Endothelial cell of umbilical vein (primary cell): ENCODE data around the gene WNT8B. TPM values are rescaled to one million over a fixed set of nuclear protein-coding genes. Genes with fewer than 3 reads are reported as not detected.

Source experiments
- BruUV-seq: library from RNA; stranded (reverse); fragments of 400-500 nt; replicated peaks from 2 replicates; lab custom pipeline; 2021; lab: Mats Ljungman, UMichigan
- CTCF ChIA-PET: fragments of 300-600, 350-600 bp; sonication (Branson Sonifier 250); formaldehyde crosslinking; loops from one replicate; lab custom pipeline; 2021; ENCODE audit warnings: antibody characterized with exemption, inconsistent platforms; lab: Charles Lee
- POLR2A ChIA-PET: fragments of 300-600, 350-600 bp; sonication (Branson Sonifier 250); formaldehyde crosslinking; loops from one replicate; lab custom pipeline; 2021; ENCODE audit warnings: antibody characterized with exemption, inconsistent platforms; lab: Charles Lee
- DNase-seq: peaks from one replicate; pipeline ENCODE4 v3.0.0-alpha.2; 2011; ENCODE audit warnings: low read depth, low spot score
- FAIRE-seq: peaks from 2 replicates; lab custom pipeline; 2011; peaks lifted over from hg19 to GRCh38; lab: Jason Lieb, UNC
- H2AFZ ChIP-seq: 2 replicates; pipeline ENCODE4 v1.6.0; 2012; ENCODE audit warnings: low read depth, low read length, control low read depth, inconsistent platforms
- H3K27ac ChIP-seq: 2 replicates; pipeline ENCODE4 v1.5.1; 2011; ENCODE audit warnings: low read depth, mild to moderate bottlenecking, control low read depth, low read length, moderate library complexity; ENCODE audit not compliant: insufficient read depth
- H3K27me3 ChIP-seq, 2 experiments: 2 replicates each; pipeline versions ENCODE4 v1.6.0 to v1.6.1; 2011; ENCODE audit warnings: low read length in 2 of 2, mixed read lengths in 1 of 2; ENCODE audit not compliant: control insufficient read depth in 2 of 2, insufficient read depth in 2 of 2
- H3K36me3 ChIP-seq, 2 experiments: 2 replicates in 1 of 2; 3 replicates in 1 of 2; pipeline ENCODE4 v1.5.1; 2011; ENCODE audit warnings: low read length in 2 of 2, mild to moderate bottlenecking in 1 of 2, moderate library complexity in 1 of 2; ENCODE audit not compliant: control insufficient read depth in 2 of 2, insufficient read depth in 2 of 2; ENCODE audit errors: extremely low read depth in 1 of 2
- H3K4me1 ChIP-seq: 3 replicates; pipeline ENCODE4 v1.5.1; 2011; ENCODE audit warnings: mild to moderate bottlenecking, low read length; ENCODE audit not compliant: control insufficient read depth, insufficient read depth; ENCODE audit errors: extremely low read depth
- H3K4me2 ChIP-seq: 2 replicates; pipeline ENCODE4 v1.6.1; 2011; ENCODE audit warnings: low read length, control low read depth, mixed read lengths; ENCODE audit not compliant: insufficient read depth
- H3K4me3 ChIP-seq, 3 experiments: fragments of 200-600 bp in 1 of 3; sonication (generic), shearing (Covaris generic) in 1 of 3; replicated peaks in 1 of 3; 2 replicates each; pipeline ENCODE4 v1.5.1; 2011 to 2016; ENCODE audit warnings: control low read depth in 3 of 3, low read length in 3 of 3, mild to moderate bottlenecking in 2 of 3, inconsistent platforms in 1 of 3, low read depth in 1 of 3, moderate library complexity in 1 of 3; ENCODE audit not compliant: insufficient read depth in 1 of 3
- H3K79me2 ChIP-seq: 2 replicates; pipeline ENCODE4 v1.6.0; 2012; ENCODE audit warnings: low read length, inconsistent platforms; ENCODE audit not compliant: control insufficient read depth, insufficient read depth
- H3K9ac ChIP-seq: replicated peaks from 2 replicates; pipeline ENCODE3; 2011; ENCODE audit warnings: low read length, control low read depth; ENCODE audit not compliant: insufficient read depth; ENCODE audit errors: extremely low read depth
- H3K9me1 ChIP-seq: replicated peaks from 3 replicates; pipeline ENCODE4 v1.6.0; 2011; ENCODE audit warnings: mild to moderate bottlenecking, low read length; ENCODE audit not compliant: control insufficient read depth, insufficient read depth; ENCODE audit errors: extremely low read depth
- H3K9me3 ChIP-seq: replicated peaks from 2 replicates; pipeline ENCODE4 v1.5.1; 2012; ENCODE audit warnings: low read length, inconsistent platforms; ENCODE audit not compliant: control insufficient read depth, insufficient read depth
- H4K20me1 ChIP-seq: replicated peaks from 2 replicates; pipeline ENCODE3; 2011; ENCODE audit warnings: mild to moderate bottlenecking, low read length; ENCODE audit not compliant: control insufficient read depth, insufficient read depth; ENCODE audit errors: extremely low read depth
- CTCF ChIP-seq, 2 donors: IDR thresholded peaks; 1 replicate in 1 of 2; 2 replicates in 1 of 2; pipeline ENCODE4 v1.5.1; 2011; ENCODE audit warnings: low read length in 2 of 2, mild to moderate bottlenecking in 2 of 2, moderate library complexity in 2 of 2, control low read depth in 1 of 2, inconsistent platforms in 1 of 2, low read depth in 1 of 2; ENCODE audit not compliant: insufficient read depth in 1 of 2; ENCODE audit errors: extremely low read depth in 1 of 2
- GATA2 ChIP-seq: IDR thresholded peaks from 2 replicates; pipeline ENCODE4 v1.7.0; 2011; ENCODE audit warnings: low read depth, mild to moderate bottlenecking, moderate library complexity, mixed read lengths, low read length; ENCODE audit not compliant: insufficient read length, insufficient read depth
- JUN ChIP-seq: IDR thresholded peaks from 2 replicates; pipeline ENCODE4 v1.6.1; 2011; ENCODE audit warnings: borderline replicate concordance, low read depth; ENCODE audit not compliant: insufficient read length, insufficient read depth
- MYC ChIP-seq: IDR thresholded peaks from one replicate; pipeline ENCODE4 v1.6.1; 2011; ENCODE audit warnings: mild to moderate bottlenecking, low read depth, low read length
- POLR2A ChIP-seq: IDR thresholded peaks from 2 replicates; pipeline ENCODE4 v1.6.1; 2012; ENCODE audit warnings: low read depth, mild to moderate bottlenecking, control low read depth, low read length
- POLR2AphosphoS5 ChIP-seq: IDR thresholded peaks from 2 replicates; pipeline ENCODE4 v1.6.1; 2012; ENCODE audit warnings: low read depth, mild to moderate bottlenecking, control low read depth, low read length, moderate library complexity; ENCODE audit not compliant: insufficient read depth
- dilution Hi-C: fragments of 300-500 bp; cut with MboI; formaldehyde crosslinking; loops from one replicate; pipeline ENCODE4 v1.15.0; 2019; ENCODE audit warnings: low sequenced_read_pairs; ENCODE audit not compliant: extremely low pct_ligation_motif_present
- intact Hi-C: fragments of 100-400 bp; cut with micrococcal nuclease; formaldehyde crosslinking; loops from one replicate; pipeline ENCODE4 v1.10.0; 2022
- polyA plus RNA-seq, 4 experiments: library from polyadenylated mRNA; depleted of rRNA in 3 of 4; stranded (reverse) in 3 of 4; unstranded in 1 of 4; fragments of >200 nt; gene quantifications; 2 replicates each; pipeline versions ENCODE4 v1.2.1 to v1.2.3, GENCODE V29; 2011 to 2012; ENCODE audit warnings: missing spikeins in 1 of 4
- total RNA-seq: library from RNA; stranded (reverse); gene quantifications from 2 replicates; pipeline ENCODE4 v1.2.3, GENCODE V29; 2021
- TF ChIP-seq, protein P1 (sequence below): IDR thresholded peaks from 2 replicates; pipeline ENCODE4 v1.6.1; 2011; ENCODE audit not compliant: insufficient read depth, insufficient read length

The WNT8B gene
- total and polyA plus RNA-seq, 2 donors (not counting 3 experiments of a cell fraction or from before 2014, with no cell fraction given) = not detected

- Histone ChIP-seq H3K36me3 (no peaks in the 10 kb centered on the region), H3K4me3 (no peak overlapping the region), H3K27me3 (peaks cover 37 to 53% of the 10 kb centered on the region in 2 experiments), H4K20me1 (no peaks in the 10 kb centered on the region), H3K9me3 (no peaks in the 10 kb centered on the region), H2AFZ (no peak overlapping the region), H3K9me1 (no peaks in the 10 kb centered on the region), H3K4me1 (no peaks in the 10 kb centered on the region), H3K9ac (no peak overlapping the region), H3K79me2 (no peaks in the 10 kb centered on the region), H3K27ac (no peak overlapping the region), H3K4me2 (no peak overlapping the region)
- ChIA-PET POLR2A (no interaction called here), CTCF (interaction anchor here (1.7 to 2.6 kb wide), 3 partner anchors 14 to 410 kb away, joined by 4 to 14 read pairs (median 7); no protein-coding TSS in a partner anchor)
- FAIRE-seq = no peak
- dilution Hi-C loops = no loop called here
- intact Hi-C loops = no loop called here
- TF ChIP-seq POLR2A (no peak), POLR2AphosphoS5 (no peak), GATA2 (no peak), MYC (no peak), CTCF (IDR thresholded peaks at IDR 0.05; ENCODE audit: extremely low read depth in 1 of 2, insufficient read depth in 1 of 2, low read depth in 1 of 2, low read length in 2 of 2) (no peak), JUN (no peak)
- TF ChIP-seq, protein P1, sequence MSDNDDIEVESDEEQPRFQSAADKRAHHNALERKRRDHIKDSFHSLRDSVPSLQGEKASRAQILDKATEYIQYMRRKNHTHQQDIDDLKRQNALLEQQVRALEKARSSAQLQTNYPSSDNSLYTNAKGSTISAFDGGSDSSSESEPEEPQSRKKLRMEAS = no peak
- DNase-seq = no peak
- BruUV-seq = no TSS peak
Measured at GRCh38 chr10:100468322-100468721, 5.5 kb downstream of the WNT8B start.
